Suppressor macrophage (primary cell): Measurements from ENCODE around the gene VOPP1.
A peak's percentile ranks its signal among the peaks of the same experiment; 100 is the strongest.

Source experiments
- DNase-seq, 4 experiments: peaks; one replicate each; pipeline ENCODE4 v3.0.0-alpha.2; 2020 to 2022

Gene VOPP1

GRCh38 chr7:55554038-55554437 is 18.3 kb downstream of the VOPP1 start:
- no peak for DNase-seq

DNA sequence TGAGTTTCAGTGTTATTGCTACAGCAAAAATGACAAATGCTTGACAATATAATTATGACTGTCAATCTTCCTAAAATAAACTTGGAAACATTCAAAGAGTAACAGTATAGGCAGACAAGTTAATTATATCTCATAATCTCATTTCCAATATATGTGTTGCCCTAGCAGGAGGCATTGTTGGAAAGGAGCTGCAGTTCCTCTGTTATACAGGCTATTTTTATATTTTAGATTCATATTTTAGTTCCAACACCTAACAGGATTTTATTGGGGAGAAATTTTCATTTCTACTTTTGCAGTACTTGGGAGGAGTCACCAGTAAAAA is 19.3 kb downstream of the VOPP1 start:
- no peak for DNase-seq

- peak; percentile 58 to 79 (median 77) for DNase-seq
Observed at GRCh38 chr7:55552320-55553023, 19.8 kb downstream of the VOPP1 start.

DNA sequence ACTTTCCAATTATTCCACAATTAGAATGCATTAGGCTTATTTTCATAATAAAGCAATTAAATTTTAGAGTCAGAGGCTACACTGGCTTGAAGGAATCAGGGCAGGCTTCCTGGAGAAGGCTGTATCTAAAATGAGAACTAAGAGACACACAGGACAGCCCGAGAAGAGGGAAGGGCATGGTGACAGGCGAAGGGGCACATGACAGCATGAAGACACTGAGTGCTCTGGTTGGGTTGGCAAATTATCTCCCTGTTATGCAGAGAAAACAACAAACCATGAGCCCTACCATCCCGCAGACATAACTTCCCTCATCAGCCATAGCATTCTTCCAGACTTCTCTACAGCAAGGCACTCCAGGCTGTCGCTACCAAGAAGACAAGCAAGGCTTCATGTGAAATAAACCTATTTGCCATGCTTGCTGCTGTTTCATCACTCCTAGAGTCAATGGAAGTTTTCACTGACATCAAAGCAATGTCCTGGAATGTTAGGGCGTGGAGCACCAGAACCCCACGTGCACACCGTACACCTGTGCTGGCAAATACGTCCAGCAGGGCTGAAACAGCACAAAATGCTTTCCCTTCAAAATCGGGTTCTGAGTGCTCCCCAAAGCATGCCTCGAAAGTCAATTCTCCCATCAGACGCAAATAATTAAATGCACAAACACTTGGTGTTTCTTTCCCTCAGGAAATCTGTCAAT is 21.3 kb downstream of the VOPP1 start:
- peak; percentile 33 to 65 (median 55) for DNase-seq

DNA sequence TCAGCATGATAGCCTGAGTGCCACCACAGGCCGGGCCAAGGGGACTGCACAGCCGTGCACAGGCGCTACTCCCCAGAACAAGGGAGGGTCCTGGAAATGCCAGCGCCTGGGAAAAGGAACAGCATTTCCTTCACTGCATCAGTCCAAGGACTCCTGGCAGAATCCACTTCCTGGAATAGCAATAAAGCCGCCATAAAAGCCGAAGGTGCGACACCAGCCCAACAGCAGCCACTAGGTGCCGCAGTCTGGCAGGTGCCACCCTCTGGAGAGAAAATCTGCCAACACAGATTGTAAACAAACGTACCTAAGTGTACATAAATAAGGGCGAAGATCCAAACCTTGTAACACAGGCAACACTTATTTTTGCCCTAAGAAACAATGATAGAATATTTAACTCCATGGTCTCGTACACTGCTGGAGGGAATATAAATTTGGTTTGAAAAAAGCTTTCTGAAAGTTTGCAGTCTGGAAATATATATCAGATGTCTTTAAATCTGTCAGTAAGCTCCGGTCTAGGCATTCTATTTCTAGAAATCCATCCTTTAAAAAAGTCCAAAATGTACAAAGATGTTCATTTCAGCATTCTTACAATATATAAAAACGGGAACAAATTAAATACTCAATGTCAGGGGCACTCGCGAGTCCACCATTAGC is 22.2 kb downstream of the VOPP1 start:
- no peak for DNase-seq

- no peak for DNase-seq
Observed at GRCh38 chr7:55549457-55549856, 22.8 kb downstream of the VOPP1 start.

GRCh38 chr7:55548295-55548731 is 24.0 kb downstream of the VOPP1 start:
- DNase-seq: no peak

GRCh38 chr7:55546814-55547213 is 25.5 kb downstream of the VOPP1 start:
- DNase-seq: peak; percentile 78 to 90 (median 84)

DNA sequence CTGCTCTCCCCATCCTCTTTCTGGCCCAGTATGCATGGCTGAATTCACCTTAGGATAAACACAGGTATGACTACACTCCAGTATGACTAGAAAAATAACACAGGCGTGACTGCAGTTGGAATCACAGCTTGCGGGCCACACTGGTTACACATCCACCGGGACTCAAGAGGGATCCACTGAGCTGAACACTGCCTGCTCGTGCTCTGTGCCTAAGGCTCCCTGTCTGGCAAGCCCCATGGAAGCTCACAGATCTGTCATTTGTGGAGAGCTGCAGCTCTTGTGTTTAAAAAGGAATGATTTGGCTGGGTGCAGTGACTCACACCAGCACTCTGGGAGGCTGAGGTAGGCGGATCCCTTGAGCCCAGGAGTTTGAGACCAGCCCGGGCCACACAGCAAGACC is 26.8 kb downstream of the VOPP1 start:
- DNase-seq: peak in 2 of 4 experiments; percentile 30 to 41

DNA sequence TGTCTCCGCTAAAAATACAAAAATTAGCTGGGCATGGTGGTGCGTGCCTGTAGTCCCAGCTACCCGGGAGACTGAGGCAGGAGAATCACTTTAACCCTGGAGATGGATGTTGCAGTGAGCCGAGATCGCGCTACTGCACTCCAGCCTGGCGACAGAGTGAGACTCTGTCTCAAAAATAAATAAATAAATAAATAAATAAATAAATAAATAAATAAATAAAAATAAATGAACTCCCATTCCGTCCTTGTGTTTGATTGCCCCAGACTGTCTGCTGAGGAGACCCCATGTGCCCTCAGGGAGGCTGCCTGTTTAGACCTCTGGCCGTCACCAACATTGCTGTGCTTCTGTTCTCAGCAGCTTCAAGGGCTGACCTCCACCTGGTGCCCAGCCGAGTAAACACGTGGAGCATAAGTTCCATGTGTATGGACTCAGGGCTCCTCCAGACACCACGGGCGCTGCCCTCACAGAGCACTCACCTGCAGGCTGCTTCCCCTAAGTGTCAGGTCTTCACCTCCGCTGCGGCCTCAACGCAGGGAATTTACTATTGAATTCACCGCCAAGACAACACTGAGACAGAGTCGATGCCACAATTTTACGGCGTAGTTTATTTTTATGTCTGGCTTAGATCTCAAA is 32.0 kb downstream of the VOPP1 start:
- no peak for DNase-seq

- peak in 2 of 4 experiments; percentile 22 to 45 for DNase-seq
Observed at GRCh38 chr7:55539380-55539779, 32.9 kb downstream of the VOPP1 start.

GRCh38 chr7:55538538-55538937 is 33.8 kb downstream of the VOPP1 start:
- peak; percentile 59 to 89 (median 79) for DNase-seq

GRCh38 chr7:55537458-55537990 is 34.8 kb downstream of the VOPP1 start:
- DNase-seq: peak; percentile 27 to 76 (median 58)

GRCh38 chr7:55536619-55537457 is 35.5 kb downstream of the VOPP1 start:
- no peak for DNase-seq

- no peak for DNase-seq
Observed at GRCh38 chr7:55535617-55536016, 36.7 kb downstream of the VOPP1 start.

DNA sequence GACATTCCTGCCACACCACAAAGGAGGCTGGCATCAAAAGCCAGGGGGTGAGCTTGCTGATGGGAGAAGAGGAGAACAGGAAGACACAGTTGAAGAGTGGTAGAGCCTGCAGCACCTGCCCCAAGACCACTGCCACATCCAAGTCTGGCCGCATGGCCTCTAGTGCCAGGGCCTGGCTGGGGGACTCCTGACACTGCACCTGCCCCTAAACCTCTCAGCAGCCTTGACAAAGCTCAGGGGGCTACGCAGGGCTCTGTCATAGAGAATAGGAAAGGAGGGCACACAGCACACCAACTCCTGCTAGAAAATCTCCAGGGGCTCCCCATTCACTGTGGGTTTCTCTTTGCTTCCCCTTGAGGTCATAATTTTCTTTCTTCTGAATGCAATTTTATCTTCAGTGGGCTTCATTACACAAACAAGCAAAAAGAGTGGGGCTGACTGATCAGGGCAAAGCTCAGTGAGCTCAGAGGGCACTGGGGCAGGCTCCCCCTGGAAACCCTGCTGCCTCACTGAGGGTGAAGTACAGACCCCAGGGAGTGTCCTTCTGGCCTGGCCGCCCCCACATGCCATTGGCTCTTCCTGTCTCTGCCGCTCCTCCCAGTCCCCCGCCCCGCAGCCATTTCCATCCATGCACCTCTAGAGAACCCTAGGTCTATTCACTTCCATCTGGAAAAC is 37.2 kb downstream of the VOPP1 start:
- DNase-seq: peak in 1 of 4 experiments; percentile 9

- DNase-seq: peak; percentile 91 to 97 (median 94)
Observed at GRCh38 chr7:55534262-55534915, 37.9 kb downstream of the VOPP1 start.

DNA sequence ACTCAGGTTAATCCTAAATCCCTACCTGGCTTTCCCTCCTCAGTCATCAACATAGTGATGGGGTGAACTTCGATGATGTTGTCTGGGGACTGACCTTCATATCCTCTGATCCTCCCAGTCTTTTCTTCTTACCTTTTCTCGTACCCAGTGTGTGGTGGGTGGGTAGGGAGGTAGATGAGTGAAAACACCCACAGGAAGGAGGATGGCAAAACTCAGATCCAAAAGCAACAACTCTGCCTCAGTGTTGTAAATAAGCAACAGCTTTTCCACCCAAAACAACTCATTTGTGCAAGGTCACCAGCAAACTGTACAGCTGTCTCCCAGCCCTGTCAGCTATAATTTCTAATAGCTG is 38.6 kb downstream of the VOPP1 start:
- peak in 2 of 4 experiments; percentile 7 to 14 for DNase-seq

DNA sequence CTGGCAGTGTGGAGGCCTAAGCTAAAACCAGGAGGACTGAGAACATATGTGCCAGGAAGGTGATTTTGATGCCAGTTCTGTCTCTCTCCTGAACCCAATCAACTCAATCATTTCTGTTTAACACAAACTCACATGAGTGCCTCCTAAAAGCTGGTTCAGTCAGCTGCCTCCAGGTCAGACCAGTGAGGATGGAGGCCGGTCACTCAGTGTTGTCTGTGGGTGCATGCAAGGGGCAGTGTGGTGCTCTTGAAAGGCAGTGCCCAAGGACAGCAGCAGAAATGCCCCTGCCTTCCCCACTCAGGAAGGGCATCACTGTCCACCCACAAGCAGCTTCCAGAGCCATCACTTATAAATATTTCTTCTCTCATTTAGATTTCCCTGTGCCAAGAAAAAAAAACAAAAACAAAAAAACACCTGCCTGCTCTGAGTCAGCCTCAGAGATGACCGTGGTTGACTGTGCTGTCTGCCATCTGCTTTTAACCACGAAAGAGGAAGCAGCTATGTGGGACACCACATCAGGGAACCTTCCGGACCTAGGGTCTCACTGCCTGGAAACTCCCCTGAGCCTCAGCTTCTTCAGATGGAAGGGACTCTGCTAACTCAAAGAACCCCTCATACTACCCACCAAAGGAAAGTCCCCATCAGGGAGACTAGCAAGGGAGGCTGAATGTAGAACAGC is 39.1 kb downstream of the VOPP1 start:
- DNase-seq: peak; percentile 80 to 92 (median 88)
